A549 (cell line): ENCODE measurements around the gene GLS. TPM values are rescaled to one million over a fixed set of nuclear protein-coding genes. Genes with fewer than 3 reads are reported as not detected.
"Not testable (repeated sequence)": the region's sequence is repeated elsewhere in the genome, so short reads cannot be mapped to it uniquely, and the experiment has no call there.

ENCODE experiments used
- ATAC-seq, 2 experiments: fragments of 200-7000 bp in 1 of 2; fragments of >200 bp in 1 of 2; cut with Nextera tagmentation in 1 of 2; cut with Tn5 transposase in 1 of 2; 3 replicates each; pipeline versions ENCODE4 v1.8.0 to v1.9.1; 2018 to 2020; ENCODE audit warnings: mild to moderate bottlenecking in 1 of 2, moderate library complexity in 1 of 2
- CTCF ChIA-PET: fragments of 300-600 bp; sonication (Branson Sonifier 250); formaldehyde crosslinking; extraction: SDS; loops from one replicate; lab custom pipeline; 2021; ENCODE audit warnings: antibody characterized with exemption, inconsistent platforms; lab: Yijun Ruan, JAX
- POLR2A ChIA-PET: fragments of 350-600 bp; formaldehyde crosslinking; extraction: SDS; loops from one replicate; lab custom pipeline; 2021; ENCODE audit warnings: antibody characterized with exemption, inconsistent platforms; lab: Yijun Ruan, JAX
- DNase-seq, 2 experiments: peaks; one replicate each; pipeline versions ENCODE4 v3.0.0 to v3.0.0-alpha.2; 2011 to 2016; ENCODE audit warnings: low read depth in 1 of 2, low spot score in 1 of 2
- FAIRE-seq: peaks from 2 replicates; lab custom pipeline; 2011; peaks lifted over from hg19 to GRCh38; lab: Jason Lieb, UNC
- H3K27ac ChIP-seq, 2 experiments: fragments of >200 bp; sonication (Bioruptor Twin); formaldehyde crosslinking; 3 replicates each; pipeline ENCODE4 v1.5.1; 2016 to 2017
- H3K4me1 ChIP-seq: fragments of >200 bp; sonication (Bioruptor Twin); formaldehyde crosslinking; 3 replicates; pipeline ENCODE4 v1.6.1; 2016
- H3K4me2 ChIP-seq: fragments of >200 bp; sonication (Bioruptor Twin); formaldehyde crosslinking; 3 replicates; pipeline ENCODE4 v1.6.1; 2016
- H3K4me3 ChIP-seq: fragments of >200 bp; sonication (Bioruptor Twin); formaldehyde crosslinking; 3 replicates; pipeline ENCODE4 v1.5.1; 2016
- H3K9me3 ChIP-seq: fragments of >200 bp; sonication (Bioruptor Twin); formaldehyde crosslinking; 3 replicates; pipeline ENCODE4 v1.6.1; 2016
- CBX8 ChIP-seq: fragments of 200-600 bp; sonication (generic); IDR thresholded peaks from 2 replicates; pipeline ENCODE4 v1.6.1; 2016
- CHD4 ChIP-seq: fragments of 200-600 bp; sonication (generic); IDR thresholded peaks from 2 replicates; pipeline ENCODE4 v1.6.1; 2016; ENCODE audit warnings: antibody characterized with exemption, mild to moderate bottlenecking, borderline replicate concordance
- EHF ChIP-seq: fragments of 250-450 bp; sonication (Bioruptor Pico); IDR thresholded peaks from 2 replicates; pipeline ENCODE4 v1.5.0; 2020; ENCODE audit warnings: mild to moderate bottlenecking
- FOSL2 ChIP-seq, 2 experiments: fragments of 450-650 bp in 1 of 2; fragments of >200 bp in 1 of 2; sonication (Bioruptor Twin) in 1 of 2; formaldehyde crosslinking; IDR thresholded peaks; 2 replicates each; pipeline versions ENCODE4 v1.5.0 to v1.6.1; 2016 to 2020; ENCODE audit warnings: mild to moderate bottlenecking in 1 of 2, moderate library complexity in 1 of 2
- HOXA7 ChIP-seq: fragments of 250-450 bp; sonication (Bioruptor Pico); IDR thresholded peaks from 2 replicates; pipeline ENCODE4 v1.5.0; 2020; ENCODE audit warnings: mild to moderate bottlenecking, moderate library complexity
- KDM5A ChIP-seq: fragments of 200-600 bp; sonication (generic); IDR thresholded peaks from 2 replicates; pipeline ENCODE4 v1.6.1; 2016; ENCODE audit warnings: antibody characterized with exemption, mild to moderate bottlenecking
- POLR2AphosphoS2 ChIP-seq: conservative IDR thresholded peaks from 2 replicates; pipeline ENCODE4 v1.6.1; 2012; ENCODE audit warnings: low read length, improper control_type of control experiment, inconsistent platforms
- RARB ChIP-seq: fragments of 250-450 bp; sonication (Bioruptor Pico); IDR thresholded peaks from 2 replicates; pipeline ENCODE4 v1.8.0; 2021; ENCODE audit warnings: mild to moderate bottlenecking, moderate library complexity
- RNF2 ChIP-seq: fragments of 200-600 bp; sonication (generic); IDR thresholded peaks from 2 replicates; pipeline ENCODE4 v1.6.1; 2016; ENCODE audit warnings: low read depth, mild to moderate bottlenecking, antibody characterized with exemption, moderate library complexity, borderline replicate concordance
- SMC3 ChIP-seq: fragments of >200 bp; sonication (Bioruptor Twin); formaldehyde crosslinking; IDR thresholded peaks from 3 replicates; pipeline ENCODE4 v1.6.1; 2018; ENCODE audit warnings: inconsistent platforms
- TP53 ChIP-seq: fragments of 250-450 bp; sonication (Bioruptor Pico); IDR thresholded peaks from 2 replicates; pipeline ENCODE4 v1.5.0; 2021; ENCODE audit warnings: mild to moderate bottlenecking, moderate library complexity
- WGBS: methylation state at CpG from one replicate; pipeline ENCODE4 v1.1.6; 2017; ENCODE audit errors: missing lambda C conversion rate; 5-methylcytosine and 5-hydroxymethylcytosine counted together
- polyA plus RNA-seq, 4 experiments: library from polyadenylated mRNA; depleted of rRNA in 3 of 4; stranded (reverse); fragments of >200 nt; fragmentation: RNase III in 1 of 4; extraction: RNeasy Plus Mini Kit Qiagen cat#74134 plus additional on column Dnase treatment in 1 of 4; gene quantifications; 2 replicates in 3 of 4; 3 replicates in 1 of 4; pipeline ENCODE4 v1.2.3, GENCODE V29; 2011 to 2017
- TF ChIP-seq, protein P1 (sequence below): fragments of >200 bp; sonication (Bioruptor Twin); formaldehyde crosslinking; IDR thresholded peaks from 3 replicates; pipeline ENCODE4 v1.5.1; 2016

Gene GLS
- polyA plus RNA-seq, 2 of the 4 experiments (the other 2 are of a cell fraction) = 269 to 321 TPM

DNA sequence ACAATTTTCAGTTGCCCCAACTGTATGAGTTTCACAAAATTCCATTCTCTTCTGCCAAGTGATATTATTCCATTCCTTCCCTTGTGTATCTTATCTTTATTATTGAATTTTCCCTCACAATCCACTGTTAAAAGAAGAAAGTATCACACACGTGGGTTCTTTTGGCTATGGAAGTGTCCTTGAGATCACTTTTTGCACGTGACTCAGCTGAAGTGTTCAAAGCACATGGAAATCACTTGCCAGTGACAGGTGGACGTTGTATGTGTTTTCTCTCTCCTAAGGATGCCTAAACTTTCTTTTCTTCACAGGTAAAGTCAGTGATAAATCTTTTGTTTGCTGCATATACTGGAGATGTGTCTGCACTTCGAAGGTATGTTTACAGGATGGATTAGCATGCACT lies 72.6 kb downstream of the GLS start:
- WGBS = 60% methylated on average over 4 of the region's 4 CpGs
- no peak; a peak in 1 of 6 replicates for ATAC-seq
- H3K9me3 ChIP-seq = no peaks in the 10 kb centered on the region
- TF ChIP-seq POLR2AphosphoS2 (peak; percentile 32; the same call in 1 of the 2 replicates), FOSL2 (IDR thresholded peaks at IDR 0.05) (no peak), FOSL2 (CRISPR knock-in tag; IDR thresholded peaks at IDR 0.05) (no peak)
- H3K4me2 ChIP-seq = no peak overlapping the region
- FAIRE-seq = no peak
- CTCF ChIA-PET = no interaction called here
- peaks cover 11% of the 10 kb centered on the region for H3K4me1 ChIP-seq
- no peak for DNase-seq
- H3K27ac ChIP-seq = no peak overlapping the region
- H3K4me3 ChIP-seq = no peak overlapping the region
- POLR2A ChIA-PET = no interaction called here

DNA sequence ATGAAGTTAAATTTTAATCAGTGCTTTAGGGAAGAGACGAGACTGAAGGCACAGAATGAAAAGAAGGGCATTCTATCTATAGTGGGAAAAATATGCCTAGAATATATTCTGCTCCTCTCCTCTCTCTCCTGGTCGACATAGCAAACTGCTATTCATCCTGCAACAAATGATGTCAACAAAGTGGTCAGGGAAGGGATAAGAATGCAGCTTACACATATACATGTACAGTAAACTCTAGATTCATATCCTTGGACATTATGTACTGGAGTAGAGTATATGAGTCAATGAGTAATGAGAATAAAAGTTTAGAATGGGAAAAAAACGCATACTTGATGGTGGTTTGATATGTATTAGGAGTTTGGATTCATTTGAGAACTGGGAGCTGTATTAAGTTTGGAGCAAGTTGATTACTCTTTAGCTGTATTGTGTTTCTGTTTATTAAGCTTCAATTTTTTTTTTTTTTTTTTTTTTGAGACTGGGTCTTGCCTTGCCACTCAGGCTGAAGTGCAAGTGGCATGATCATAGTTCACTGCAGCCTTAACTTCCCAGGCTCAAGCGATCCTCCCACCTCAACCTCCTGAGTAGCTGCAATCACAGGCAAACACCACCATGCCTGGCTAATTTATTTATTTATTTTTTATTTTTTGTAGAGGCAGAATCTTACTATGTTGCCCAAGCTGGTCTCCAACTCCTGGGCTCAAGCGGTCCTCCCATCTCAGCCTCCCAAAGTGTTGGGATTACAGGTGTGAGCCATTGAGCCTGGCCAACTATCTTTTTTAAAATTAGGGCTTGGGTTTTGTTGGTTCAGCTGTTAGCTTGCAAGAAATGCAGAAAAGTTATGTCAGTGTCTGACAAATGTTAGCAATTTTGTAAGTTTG lies 79.5 kb downstream of the GLS start:
- TF ChIP-seq TP53 (CRISPR knock-in tag) (no peak), HOXA7 (CRISPR knock-in tag) (peak; percentile 54), RNF2 (no peak), SMC3 (no peak), RARB (CRISPR knock-in tag) (0 out of 2 replicates have a peak, but pooled peaks have one; percentile 22), KDM5A (no peak)
- peaks cover 7% of the 10 kb centered on the region; the same call in 2 of the 3 replicates for H3K4me1 ChIP-seq
- ATAC-seq = peak; percentile 56 to 65; a peak in 4 of 6 replicates
- H3K27ac ChIP-seq = peak overlapping the region in 1 of 2 experiments; percentile 28; a peak in 1 of 6 replicates
- DNase-seq = no peak
- H3K9me3 ChIP-seq = no peaks in the 10 kb centered on the region
- H3K4me3 ChIP-seq = no peak overlapping the region
- FAIRE-seq = no peak
- WGBS = 71% methylated on average over 5 of the region's 5 CpGs
- ChIA-PET POLR2A (interaction anchor here (1.0 kb wide), 1 partner anchor 80 kb away, joined by 3 read pairs; no protein-coding TSS in a partner anchor), CTCF (no interaction called here)
- H3K4me2 ChIP-seq = no peak overlapping the region

DNA sequence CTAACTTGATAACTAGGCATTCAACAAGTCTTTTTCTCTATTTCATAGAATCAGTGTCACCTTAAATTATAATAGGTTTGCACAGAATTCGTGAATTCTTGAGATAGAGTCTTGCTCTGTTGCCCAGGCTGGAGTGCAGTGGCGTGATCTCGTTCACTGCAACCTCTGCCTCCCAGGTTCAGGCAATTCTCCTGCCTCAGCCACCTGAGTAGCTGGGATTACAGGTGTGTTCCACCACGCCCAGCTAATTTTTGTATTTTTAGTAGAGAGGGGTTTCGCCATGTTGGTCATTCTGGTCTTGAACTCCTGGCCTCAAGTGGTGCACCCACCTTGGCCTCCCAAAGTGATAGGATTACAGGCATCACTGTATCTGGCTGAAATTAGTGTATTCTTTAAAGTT lies 80.5 kb downstream of the GLS start:
- H3K4me1 ChIP-seq, DNase-seq, H3K4me3 ChIP-seq, H3K9me3 ChIP-seq, POLR2A ChIA-PET, ATAC-seq, CTCF ChIA-PET, H3K27ac ChIP-seq, H3K4me2 ChIP-seq, FAIRE-seq: not testable (repeated sequence)
- 93% methylated on average over 5 of the region's 5 CpGs for WGBS

DNA sequence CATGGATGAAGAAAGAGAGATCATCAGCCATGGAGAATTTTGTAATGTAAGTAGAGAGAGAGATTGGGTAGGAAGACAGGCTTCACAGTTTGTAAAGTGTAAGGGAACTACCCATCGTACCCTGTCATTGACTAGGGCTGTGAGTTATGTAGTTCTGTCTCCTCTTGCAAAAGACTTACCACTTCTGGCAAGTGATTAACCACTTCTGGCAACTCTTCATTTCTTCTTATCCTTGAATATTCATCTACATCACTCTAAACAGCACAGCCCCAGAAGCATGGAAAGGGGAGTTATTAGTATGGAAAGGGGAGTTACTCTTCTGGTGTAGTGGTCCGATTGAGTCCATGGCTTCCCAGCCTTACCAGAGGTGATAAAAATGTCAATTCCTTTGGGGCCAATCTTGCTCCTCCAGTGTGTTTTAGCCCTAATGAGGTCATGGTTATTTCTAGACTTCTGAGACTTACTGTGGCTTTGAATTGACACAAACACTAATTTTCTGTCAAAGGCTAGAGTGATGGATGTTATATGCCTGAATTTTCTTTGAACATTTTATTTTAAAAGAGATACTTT lies 81.4 kb downstream of the GLS start:
- peak overlapping the region in 1 of 2 experiments; percentile 32; a peak in 2 of 6 replicates for H3K27ac ChIP-seq
- peaks cover 7% of the 10 kb centered on the region; the same call in 2 of the 3 replicates for H3K4me1 ChIP-seq
- no peaks in the 10 kb centered on the region for H3K9me3 ChIP-seq
- TF ChIP-seq CHD4 = no peak
- TF ChIP-seq HOXA7 (CRISPR knock-in tag) = 0 out of 2 replicates have a peak, but pooled peaks have one; percentile 73
- DNase-seq (no peak), FAIRE-seq (no peak), ATAC-seq (peak; percentile 18 to 21; a peak in 4 of 6 replicates)
- WGBS = 95% methylated on average over 2 of the region's 2 CpGs
- POLR2A ChIA-PET = no interaction called here
- no peak overlapping the region for H3K4me3 ChIP-seq
- no peak overlapping the region for H3K4me2 ChIP-seq
- CTCF ChIA-PET = interaction anchor here (1.0 kb wide), 1 partner anchor 10 kb away, joined by 3 read pairs; no protein-coding TSS in a partner anchor

DNA sequence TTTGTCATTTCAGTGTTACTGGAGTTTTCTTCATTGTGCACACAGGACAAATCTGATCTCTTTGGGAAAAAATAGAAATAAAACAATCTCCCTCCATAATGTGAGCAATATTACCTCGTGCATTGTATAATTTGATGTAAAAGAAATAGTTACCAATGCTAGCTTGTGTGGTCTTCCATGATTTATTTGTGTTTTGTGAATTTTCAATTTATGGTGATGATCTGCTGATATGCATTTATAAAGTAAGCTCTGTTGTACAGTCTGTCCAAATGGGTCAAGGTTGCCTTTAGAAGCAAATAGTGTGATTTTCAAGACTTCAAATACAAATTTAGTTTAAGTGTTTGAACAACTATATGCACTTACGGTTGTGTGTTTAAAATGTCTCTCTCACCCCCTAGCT lies 82.5 kb downstream of the GLS start:
- FAIRE-seq (no peak), ATAC-seq (no peak), DNase-seq (no peak)
- WGBS = 85% methylated on average over 2 of the region's 2 CpGs
- Histone ChIP-seq H3K9me3 (no peaks in the 10 kb centered on the region), H3K4me2 (no peak overlapping the region), H3K4me1 (peaks cover 7% of the 10 kb centered on the region; the same call in 2 of the 3 replicates), H3K27ac (no peak overlapping the region), H3K4me3 (no peak overlapping the region)
- ChIA-PET CTCF (interaction anchor here (1.0 to 1.7 kb wide), 5 partner anchors 9 to 180 kb away, joined by 3 to 4 read pairs (median 4); no protein-coding TSS in a partner anchor), POLR2A (interaction anchor here (0.8 kb wide), 1 partner anchor 12 kb away, joined by 3 read pairs; no protein-coding TSS in a partner anchor)
- TF ChIP-seq EHF (CRISPR knock-in tag) (no peak), CBX8 (no peak)
- TF ChIP-seq, protein P1, sequence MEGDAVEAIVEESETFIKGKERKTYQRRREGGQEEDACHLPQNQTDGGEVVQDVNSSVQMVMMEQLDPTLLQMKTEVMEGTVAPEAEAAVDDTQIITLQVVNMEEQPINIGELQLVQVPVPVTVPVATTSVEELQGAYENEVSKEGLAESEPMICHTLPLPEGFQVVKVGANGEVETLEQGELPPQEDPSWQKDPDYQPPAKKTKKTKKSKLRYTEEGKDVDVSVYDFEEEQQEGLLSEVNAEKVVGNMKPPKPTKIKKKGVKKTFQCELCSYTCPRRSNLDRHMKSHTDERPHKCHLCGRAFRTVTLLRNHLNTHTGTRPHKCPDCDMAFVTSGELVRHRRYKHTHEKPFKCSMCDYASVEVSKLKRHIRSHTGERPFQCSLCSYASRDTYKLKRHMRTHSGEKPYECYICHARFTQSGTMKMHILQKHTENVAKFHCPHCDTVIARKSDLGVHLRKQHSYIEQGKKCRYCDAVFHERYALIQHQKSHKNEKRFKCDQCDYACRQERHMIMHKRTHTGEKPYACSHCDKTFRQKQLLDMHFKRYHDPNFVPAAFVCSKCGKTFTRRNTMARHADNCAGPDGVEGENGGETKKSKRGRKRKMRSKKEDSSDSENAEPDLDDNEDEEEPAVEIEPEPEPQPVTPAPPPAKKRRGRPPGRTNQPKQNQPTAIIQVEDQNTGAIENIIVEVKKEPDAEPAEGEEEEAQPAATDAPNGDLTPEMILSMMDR = no peak
